Neural crest cell (in vitro differentiated cells): ENCODE measurements around the gene SRSF2. TPM values are rescaled to one million over a fixed set of nuclear protein-coding genes. Genes with fewer than 3 reads are reported as not detected.
A peak's percentile ranks its signal among the peaks of the same experiment; 100 is the strongest.

Experiments
- DNase-seq: peaks from one replicate; pipeline ENCODE4 v3.0.0; 2021; ENCODE audit warnings: low read depth, mixed read lengths, low spot score
- H3K27ac Mint-ChIP-seq: one replicate; pipeline ENCODE4 v1.8.0; 2021; ENCODE audit warnings: mild to moderate bottlenecking, mixed read lengths; ENCODE audit not compliant: unreplicated experiment
- H3K27me3 Mint-ChIP-seq: 2 replicates; pipeline ENCODE4 v1.8.0; 2021; ENCODE audit warnings: low read depth, mild to moderate bottlenecking, mixed read lengths
- H3K36me3 Mint-ChIP-seq: 2 replicates; pipeline ENCODE4 v1.8.0; 2021; ENCODE audit warnings: low read depth, mild to moderate bottlenecking, mixed read lengths
- H3K4me1 Mint-ChIP-seq: 2 replicates; pipeline ENCODE4 v1.8.0; 2021; ENCODE audit warnings: mixed read lengths
- H3K4me3 Mint-ChIP-seq: one replicate; pipeline ENCODE4 v1.8.0; 2021; ENCODE audit warnings: mild to moderate bottlenecking, mixed read lengths
- H3K9me3 Mint-ChIP-seq: 2 replicates; pipeline ENCODE4 v1.8.0; 2021; ENCODE audit warnings: mixed read lengths
- total RNA-seq: library from RNA; stranded (reverse); gene quantifications from 2 replicates; pipeline ENCODE4 v1.2.1, GENCODE V29; 2021
- TF ChIP-seq, protein P1 (sequence below): fragments of 200-600 bp; sonication (generic); conservative IDR thresholded peaks from 2 replicates; pipeline ENCODE4 v1.5.0; 2021; ENCODE audit warnings: antibody characterized with exemption, mild to moderate bottlenecking

The SRSF2 gene
- total RNA-seq, 1 donor from 2014 or later: 453 TPM

DNA sequence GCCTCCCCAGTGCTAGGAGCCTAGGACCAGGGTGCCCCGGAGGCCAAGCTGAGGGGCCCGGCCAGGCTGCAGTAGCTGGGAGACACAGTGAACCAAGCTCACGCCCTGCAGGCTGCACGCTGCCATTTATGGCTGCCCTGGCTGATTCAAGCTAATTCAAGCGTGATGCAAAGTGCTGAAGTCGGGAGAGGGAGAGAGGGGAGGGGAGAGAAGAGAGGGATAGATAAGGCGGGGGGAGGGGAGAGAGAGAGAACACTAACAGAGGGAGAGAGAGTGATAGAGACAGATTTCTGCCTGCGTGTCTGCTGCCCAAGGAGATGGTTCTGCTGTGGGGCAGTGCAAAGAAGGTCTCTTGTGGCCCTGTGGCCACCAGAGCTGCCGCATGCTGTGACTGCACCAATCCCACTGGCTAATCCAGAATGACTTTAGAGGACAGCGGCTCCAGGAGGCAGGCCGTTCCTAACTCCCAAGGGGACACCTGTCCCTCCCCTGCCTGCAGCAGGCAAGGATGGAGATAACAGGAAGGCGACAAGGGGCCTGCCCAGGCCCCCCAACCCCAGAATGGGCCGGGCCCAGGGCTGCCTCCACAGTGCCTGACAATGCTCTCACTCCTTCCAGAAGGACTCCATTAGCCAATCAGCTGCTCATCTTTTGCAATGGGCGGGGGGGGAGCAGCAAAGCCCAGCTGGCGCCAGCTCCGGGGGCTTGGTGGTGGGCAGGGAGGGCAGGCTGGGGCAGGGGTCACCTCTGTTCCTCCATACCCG lies 39.2 kb downstream of the SRSF2 start:
- DNase-seq: no peak
- Mint-ChIP-seq H3K36me3 (no peaks in the 10 kb centered on the region), H3K27ac (peak overlapping the region; percentile 88), H3K4me1 (peaks cover 58% of the 10 kb centered on the region), H3K27me3 (no peaks in the 10 kb centered on the region), H3K4me3 (peak overlapping the region; percentile 20), H3K9me3 (no peaks in the 10 kb centered on the region)
- TF ChIP-seq, protein P1, sequence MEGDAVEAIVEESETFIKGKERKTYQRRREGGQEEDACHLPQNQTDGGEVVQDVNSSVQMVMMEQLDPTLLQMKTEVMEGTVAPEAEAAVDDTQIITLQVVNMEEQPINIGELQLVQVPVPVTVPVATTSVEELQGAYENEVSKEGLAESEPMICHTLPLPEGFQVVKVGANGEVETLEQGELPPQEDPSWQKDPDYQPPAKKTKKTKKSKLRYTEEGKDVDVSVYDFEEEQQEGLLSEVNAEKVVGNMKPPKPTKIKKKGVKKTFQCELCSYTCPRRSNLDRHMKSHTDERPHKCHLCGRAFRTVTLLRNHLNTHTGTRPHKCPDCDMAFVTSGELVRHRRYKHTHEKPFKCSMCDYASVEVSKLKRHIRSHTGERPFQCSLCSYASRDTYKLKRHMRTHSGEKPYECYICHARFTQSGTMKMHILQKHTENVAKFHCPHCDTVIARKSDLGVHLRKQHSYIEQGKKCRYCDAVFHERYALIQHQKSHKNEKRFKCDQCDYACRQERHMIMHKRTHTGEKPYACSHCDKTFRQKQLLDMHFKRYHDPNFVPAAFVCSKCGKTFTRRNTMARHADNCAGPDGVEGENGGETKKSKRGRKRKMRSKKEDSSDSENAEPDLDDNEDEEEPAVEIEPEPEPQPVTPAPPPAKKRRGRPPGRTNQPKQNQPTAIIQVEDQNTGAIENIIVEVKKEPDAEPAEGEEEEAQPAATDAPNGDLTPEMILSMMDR: no peak

- Mint-ChIP-seq H3K36me3 (no peaks in the 10 kb centered on the region), H3K27me3 (no peaks in the 10 kb centered on the region), H3K4me3 (peak overlapping the region; percentile 20), H3K9me3 (no peaks in the 10 kb centered on the region), H3K4me1 (peaks cover 59% of the 10 kb centered on the region), H3K27ac (peak overlapping the region; percentile 61)
- no peak for DNase-seq
- TF ChIP-seq, protein P1: no peak
These were observed 40.1 kb downstream of the SRSF2 start for GRCh38 chr17:76696763-76697701.

DNA sequence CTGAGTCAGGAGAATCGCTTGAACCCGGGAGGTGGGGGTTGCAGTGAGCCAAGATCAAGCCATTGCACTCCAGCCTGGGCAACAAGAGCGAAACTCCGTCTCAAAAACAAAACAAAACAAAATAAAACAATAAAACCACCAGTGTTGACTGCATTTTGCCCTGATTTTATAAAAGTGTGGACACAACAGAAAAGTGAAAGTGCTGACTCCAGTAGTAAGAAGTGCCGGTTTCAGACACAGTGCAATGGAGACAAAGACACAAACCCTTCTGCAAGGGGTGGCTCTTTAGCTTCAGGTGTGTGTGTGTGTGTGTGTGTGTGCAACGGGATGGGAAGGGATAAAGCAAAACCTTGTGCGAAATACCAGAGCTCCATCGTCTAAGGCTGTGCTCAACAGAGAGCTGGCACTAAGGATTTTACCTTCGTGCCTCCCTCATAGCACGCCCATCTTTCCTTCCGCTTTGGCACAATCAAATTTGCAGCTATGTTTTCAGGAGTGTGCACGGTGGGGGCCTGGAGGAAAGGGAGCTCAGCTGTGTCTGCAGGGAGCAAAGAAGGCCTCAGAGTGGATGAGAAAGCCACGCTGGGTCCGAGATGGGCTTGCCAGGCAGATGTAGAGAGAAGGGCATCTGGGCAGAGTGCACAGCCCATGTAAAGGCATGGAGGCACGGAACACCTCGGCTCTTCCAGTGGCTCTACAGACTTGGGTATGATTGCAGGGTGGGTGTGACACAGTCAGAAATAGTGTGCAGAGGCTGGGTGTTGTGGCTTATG lies 41.9 kb downstream of the SRSF2 start:
- H3K4me1 Mint-ChIP-seq: peaks cover 50% of the 10 kb centered on the region
- TF ChIP-seq, protein P1: no peak
- no peak overlapping the region for H3K4me3 Mint-ChIP-seq
- H3K27me3 Mint-ChIP-seq: peaks cover 3% of the 10 kb centered on the region
- H3K9me3 Mint-ChIP-seq: no peaks in the 10 kb centered on the region
- H3K27ac Mint-ChIP-seq: no peak overlapping the region
- no peaks in the 10 kb centered on the region for H3K36me3 Mint-ChIP-seq
- DNase-seq: no peak

DNA sequence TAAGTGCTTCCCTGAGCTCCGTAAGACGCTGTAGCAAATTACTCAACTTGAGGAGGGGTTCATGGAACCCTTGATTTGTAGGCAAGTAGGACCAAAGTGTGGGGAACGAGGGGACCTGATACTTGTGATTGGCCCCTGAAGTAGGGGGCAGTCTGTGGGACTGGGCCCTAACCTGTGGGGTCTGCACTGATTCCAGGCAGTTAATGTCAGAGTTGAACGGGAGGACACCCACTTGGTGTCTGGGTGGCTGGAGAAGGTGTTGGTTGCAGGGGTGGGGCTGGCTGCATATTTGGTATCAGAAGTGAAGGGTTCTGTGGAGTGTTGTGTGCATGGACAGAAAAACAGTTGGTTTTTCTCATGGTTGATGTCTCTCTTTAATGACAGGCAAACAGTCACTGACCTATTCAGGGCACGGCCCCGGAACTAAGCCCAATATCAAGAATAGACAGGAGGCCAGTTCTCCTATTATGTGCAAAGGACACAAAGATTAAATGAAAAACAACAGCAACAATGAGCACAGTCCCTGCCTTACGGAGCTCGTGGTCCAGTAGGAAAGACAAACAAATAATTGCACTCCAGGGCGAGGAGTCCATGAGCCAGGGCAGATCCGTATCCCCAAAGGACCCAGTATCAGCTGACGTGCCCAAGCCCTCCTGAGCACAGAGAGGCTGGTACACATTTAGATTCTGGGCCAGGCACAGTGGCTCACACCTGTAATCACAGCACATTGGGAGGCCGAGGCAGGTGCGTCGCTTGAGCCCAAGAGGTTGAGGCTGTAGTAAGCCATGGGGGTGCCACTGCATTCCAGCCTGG lies 45.5 kb downstream of the SRSF2 start:
- no peaks in the 10 kb centered on the region for H3K36me3 Mint-ChIP-seq
- TF ChIP-seq, protein P1: no peak
- no peaks in the 10 kb centered on the region for H3K9me3 Mint-ChIP-seq
- H3K4me1 Mint-ChIP-seq: peaks cover 39% of the 10 kb centered on the region
- H3K4me3 Mint-ChIP-seq: no peak overlapping the region
- H3K27me3 Mint-ChIP-seq: peaks cover 6% of the 10 kb centered on the region
- DNase-seq: no peak
- no peak overlapping the region for H3K27ac Mint-ChIP-seq
